Adrenal gland (tissue), 12 donors: Measurements from ENCODE around the gene CEP83. TPM values are rescaled to one million over a fixed set of nuclear protein-coding genes. Genes with fewer than 3 reads are reported as not detected.
A peak's percentile ranks its signal among the peaks of the same experiment; 100 is the strongest.

Source experiments
- DNase-seq, 7 donors: peaks; one replicate each; pipeline ENCODE4 v3.0.0-alpha.2; 2019 to 2020
- H3K27ac ChIP-seq, 5 donors: fragments of 200-600 bp; sonication (generic) in 4 of 5; 1 replicate in 3 of 5; 2 replicates in 2 of 5; pipeline versions ENCODE4 v1.5.1 to v1.8.0; 2016 to 2020; ENCODE audit warnings: mild to moderate bottlenecking in 1 of 5
- H3K27me3 ChIP-seq: fragments of 200-600 bp; 2 replicates; pipeline ENCODE4 v1.8.0; 2021
- H3K36me3 ChIP-seq, 2 donors: fragments of 200-600 bp; replicated peaks in 1 of 2; 1 replicate in 1 of 2; 2 replicates in 1 of 2; pipeline versions ENCODE4 v1.5.1 to v1.8.0; 2018 to 2022
- H3K4me1 ChIP-seq, 2 donors: fragments of 200-600 bp; replicated peaks in 1 of 2; 1 replicate in 1 of 2; 2 replicates in 1 of 2; pipeline versions ENCODE4 v1.5.1 to v1.8.0; 2018 to 2021
- H3K4me3 ChIP-seq, 4 donors: fragments of 200-600 bp; sonication (generic) in 3 of 4; one replicate each; pipeline ENCODE4 v1.5.1; 2016 to 2018
- H3K9me3 ChIP-seq, 3 donors: fragments of 200-600 bp; sonication (generic) in 1 of 3; replicated peaks in 1 of 3; 1 replicate in 2 of 3; 2 replicates in 1 of 3; pipeline versions ENCODE4 v1.5.1 to v1.8.0; 2016 to 2021
- POLR2A ChIP-seq, 2 donors: fragments of 450-650 bp; IDR thresholded peaks; one replicate each; pipeline ENCODE4 v1.6.1; 2017; ENCODE audit warnings: antibody characterized with exemption in 2 of 2, mild to moderate bottlenecking in 2 of 2, moderate library complexity in 1 of 2
- WGBS, 4 donors: extraction: QIAGEN DNeasy Blood & Tissue Kit in 2 of 4; methylation state at CpG; one replicate each; pipeline versions ENCODE4 v1.1.5 to v1.1.7; 2013 to 2017; 5-methylcytosine and 5-hydroxymethylcytosine counted together
- intact Hi-C, 2 donors: fragments of 100-400 bp; cut with DNase I; formaldehyde crosslinking; loops; one replicate each; pipeline versions ENCODE4 v1.14.1 to v1.15.0; 2022 to 2023
- polyA plus RNA-seq, 3 donors: library from polyadenylated mRNA; stranded (reverse); fragments of 200-250 nt in 2 of 3; fragments of 350-450 nt in 1 of 3; fragmentation: Illumina TruSeq in 1 of 3; extraction: RNeasy Lipid Tissue Mini Kit (QIAGEN cat#74804) in 1 of 3; gene quantifications; one replicate each; pipeline ENCODE4 v1.2.3, GENCODE V29; 2013 to 2014
- total RNA-seq, 9 donors: library from RNA; depleted of rRNA in 4 of 9; stranded (reverse); fragments of >200 nt in 4 of 9; fragments of 120-200 nt in 1 of 9; fragmentation: NEBNext Ultra II Directional in 1 of 9; extraction: Animal tissue kit (Norgen Biotek cat#: 25700) in 1 of 9; gene quantifications; one replicate each; pipeline versions ENCODE4 v1.1.0 to v1.2.4, GENCODE V29; 2013 to 2023
- TF ChIP-seq, protein P1 (sequence below), 6 experiments: fragments of 450-650 bp in 4 of 6; fragments of 200-600 bp in 2 of 6; sonication (generic) in 1 of 6; IDR thresholded peaks; 1 replicate in 5 of 6; 2 replicates in 1 of 6; pipeline versions ENCODE4 v1.5.1 to v1.8.0; 2016 to 2021; ENCODE audit warnings: antibody characterized with exemption in 6 of 6, mild to moderate bottlenecking in 2 of 6, moderate library complexity in 1 of 6
- donor health status: healthy with polysubstance abuse.
- donor health status: Bipolar disorder and iron deficiency.
- donor health status: DM: yes; HTN: yes; CAD: no.
- donor health status: DM: no; HTN: no; CAD: no.
- donor health status: DM: no; HTN: no; CAD: no.
- donor health status: DM: yes; HTN: yes; CAD: no.

Gene CEP83
- total and polyA plus RNA-seq, 12 donors, result 7.8 to 30.4 (median 18.4) TPM

GRCh38 chr12:94265966-94266745 is 193.5 kb downstream of the CEP83 start:
- H3K27me3 ChIP-seq, result no peaks in the 10 kb centered on the region
- DNase-seq, result peak in 2 of 7 donors; percentile 26 to 45
- no peak for TF ChIP-seq POLR2A (IDR thresholded peaks at IDR 0.05)
- TF ChIP-seq, protein P1, sequence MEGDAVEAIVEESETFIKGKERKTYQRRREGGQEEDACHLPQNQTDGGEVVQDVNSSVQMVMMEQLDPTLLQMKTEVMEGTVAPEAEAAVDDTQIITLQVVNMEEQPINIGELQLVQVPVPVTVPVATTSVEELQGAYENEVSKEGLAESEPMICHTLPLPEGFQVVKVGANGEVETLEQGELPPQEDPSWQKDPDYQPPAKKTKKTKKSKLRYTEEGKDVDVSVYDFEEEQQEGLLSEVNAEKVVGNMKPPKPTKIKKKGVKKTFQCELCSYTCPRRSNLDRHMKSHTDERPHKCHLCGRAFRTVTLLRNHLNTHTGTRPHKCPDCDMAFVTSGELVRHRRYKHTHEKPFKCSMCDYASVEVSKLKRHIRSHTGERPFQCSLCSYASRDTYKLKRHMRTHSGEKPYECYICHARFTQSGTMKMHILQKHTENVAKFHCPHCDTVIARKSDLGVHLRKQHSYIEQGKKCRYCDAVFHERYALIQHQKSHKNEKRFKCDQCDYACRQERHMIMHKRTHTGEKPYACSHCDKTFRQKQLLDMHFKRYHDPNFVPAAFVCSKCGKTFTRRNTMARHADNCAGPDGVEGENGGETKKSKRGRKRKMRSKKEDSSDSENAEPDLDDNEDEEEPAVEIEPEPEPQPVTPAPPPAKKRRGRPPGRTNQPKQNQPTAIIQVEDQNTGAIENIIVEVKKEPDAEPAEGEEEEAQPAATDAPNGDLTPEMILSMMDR (IDR thresholded peaks at IDR 0.05), result no peak
- H3K9me3 ChIP-seq, result no peaks in the 10 kb centered on the region
- peak overlapping the region in 2 of 5 donors; percentile 37 to 57 for H3K27ac ChIP-seq
- H3K4me1 ChIP-seq, result peaks cover 14 to 23% of the 10 kb centered on the region in 2 donors
- WGBS, 4 donors, result 73 to 85% (median 81%) methylated on average over 14 of the region's 14 CpGs
- intact Hi-C loops, result no loop called here
- no peaks in the 10 kb centered on the region for H3K36me3 ChIP-seq
- H3K4me3 ChIP-seq, result no peak overlapping the region

DNA sequence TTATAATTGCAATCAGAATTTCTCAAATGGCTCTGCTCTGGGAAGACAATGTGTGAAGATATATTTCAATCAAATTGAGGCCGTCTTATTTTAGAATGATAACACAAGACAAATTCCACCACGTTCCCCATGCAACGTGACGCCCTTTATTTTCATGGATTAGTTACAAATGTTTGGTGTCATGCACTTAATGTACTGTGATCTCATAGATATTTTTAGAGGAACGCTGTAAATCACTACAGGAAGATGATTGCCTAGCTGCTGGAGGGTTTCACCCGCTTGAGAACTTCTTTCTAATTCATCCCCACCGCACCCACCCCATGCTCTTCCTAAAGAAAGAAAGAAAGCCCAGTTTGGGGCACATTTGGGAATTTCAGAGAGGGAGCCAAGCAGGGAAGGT is 194.1 kb downstream of the CEP83 start:
- Histone ChIP-seq H3K27ac (no peak overlapping the region), H3K27me3 (no peaks in the 10 kb centered on the region), H3K36me3 (no peaks in the 10 kb centered on the region), H3K4me1 (peaks cover 14 to 26% of the 10 kb centered on the region in 2 donors), H3K4me3 (no peak overlapping the region), H3K9me3 (no peaks in the 10 kb centered on the region)
- intact Hi-C loops, result no loop called here
- WGBS, 4 donors, result 72 to 83% (median 79%) methylated on average over 7 of the region's 7 CpGs
- TF ChIP-seq POLR2A (IDR thresholded peaks at IDR 0.05), result no peak
- TF ChIP-seq, protein P1 (IDR thresholded peaks at IDR 0.05), result no peak
- DNase-seq, result no peak

GRCh38 chr12:94264736-94265485 is 194.8 kb downstream of the CEP83 start:
- TF ChIP-seq POLR2A (IDR thresholded peaks at IDR 0.05), result no peak
- TF ChIP-seq, protein P1 (IDR thresholded peaks at IDR 0.05), result no peak
- Histone ChIP-seq H3K4me3 (no peak overlapping the region), H3K4me1 (peaks cover 14 to 26% of the 10 kb centered on the region in 2 donors), H3K27ac (no peak overlapping the region), H3K36me3 (no peaks in the 10 kb centered on the region), H3K27me3 (no peaks in the 10 kb centered on the region), H3K9me3 (no peaks in the 10 kb centered on the region)
- 91 to 94% (median 92%) methylated on average over 19 of the region's 19 CpGs for WGBS, 4 donors
- intact Hi-C loops, result no loop called here
- DNase-seq, result peak in 1 of 7 donors; percentile 37

- H3K4me1 ChIP-seq, result peaks cover 14 to 26% of the 10 kb centered on the region in 2 donors
- H3K27ac ChIP-seq, result peak overlapping the region in 2 of 5 donors; percentile 94 to 95
- intact Hi-C loops, result no loop called here
Observed at GRCh38 chr12:94263905-94264561, 195.6 kb downstream of the CEP83 start.

More at GRCh38 chr12:94263905-94264561, 195.6 kb downstream of the CEP83 start:
- Histone ChIP-seq H3K9me3 (no peaks in the 10 kb centered on the region), H3K27me3 (no peaks in the 10 kb centered on the region), H3K4me3 (no peak overlapping the region), H3K36me3 (no peaks in the 10 kb centered on the region)
- TF ChIP-seq, protein P1 (IDR thresholded peaks at IDR 0.05), result no peak
- peak in 1 of 7 donors; percentile 50 for DNase-seq
- WGBS, 4 donors, result 67 to 83% (median 78%) methylated on average over 20 of the region's 20 CpGs
